Lower leg skin (tissue), 4 donors: ENCODE data around the gene FAM180A. TPM values are rescaled to one million over a fixed set of nuclear protein-coding genes. Genes with fewer than 3 reads are reported as not detected.
A peak's percentile ranks its signal among the peaks of the same experiment; 100 is the strongest.

Experiments
- DNase-seq, 2 donors: peaks; one replicate each; pipeline ENCODE4 v3.0.0-alpha.2; 2019; ENCODE audit warnings: low spot score in 2 of 2
- H3K4me3 ChIP-seq: fragments of 200-600 bp; sonication (generic); 2 replicates; pipeline ENCODE4 v1.5.1; 2017; ENCODE audit warnings: mild to moderate bottlenecking, low read depth; ENCODE audit not compliant: poor library complexity, severe bottlenecking
- POLR2A ChIP-seq, 2 donors: fragments of 450-650 bp; IDR thresholded peaks; one replicate each; pipeline ENCODE4 v1.6.1; 2016 to 2017; ENCODE audit warnings: antibody characterized with exemption in 2 of 2, mild to moderate bottlenecking in 1 of 2, moderate library complexity in 1 of 2
- WGBS, 2 donors: methylation state at CpG; one replicate each; pipeline ENCODE4 v1.1.5; 2018; 5-methylcytosine and 5-hydroxymethylcytosine counted together
- intact Hi-C: fragments of 100-400 bp; cut with DNase I; formaldehyde crosslinking; loops from one replicate; pipeline ENCODE4 v1.15.0; 2023; ENCODE audit warnings: low total_unique reads
- total RNA-seq, 4 donors: library from RNA; depleted of rRNA; stranded (reverse); fragments of >200 nt; gene quantifications; one replicate each; pipeline ENCODE4 v1.1.0, GENCODE V29; 2016
- TF ChIP-seq, protein P1 (sequence below), 3 donors: fragments of 450-650 bp; IDR thresholded peaks; one replicate each; pipeline ENCODE4 v1.5.1; 2016; ENCODE audit warnings: antibody characterized with exemption in 3 of 3, mild to moderate bottlenecking in 3 of 3, moderate library complexity in 2 of 3

Gene FAM180A
- total RNA-seq, 4 donors from 2014 or later = 0.34 to 10.3 (median 5.6) TPM

GRCh38 chr7:135756191-135756590 lies 7.6 kb upstream of the FAM180A start:
- H3K4me3 ChIP-seq = no peak overlapping the region
- no peak for DNase-seq
- 49% methylated on average over 5 of the region's 5 CpGs for WGBS, 2 donors
- intact Hi-C loops = no loop called here
- TF ChIP-seq, protein P1, sequence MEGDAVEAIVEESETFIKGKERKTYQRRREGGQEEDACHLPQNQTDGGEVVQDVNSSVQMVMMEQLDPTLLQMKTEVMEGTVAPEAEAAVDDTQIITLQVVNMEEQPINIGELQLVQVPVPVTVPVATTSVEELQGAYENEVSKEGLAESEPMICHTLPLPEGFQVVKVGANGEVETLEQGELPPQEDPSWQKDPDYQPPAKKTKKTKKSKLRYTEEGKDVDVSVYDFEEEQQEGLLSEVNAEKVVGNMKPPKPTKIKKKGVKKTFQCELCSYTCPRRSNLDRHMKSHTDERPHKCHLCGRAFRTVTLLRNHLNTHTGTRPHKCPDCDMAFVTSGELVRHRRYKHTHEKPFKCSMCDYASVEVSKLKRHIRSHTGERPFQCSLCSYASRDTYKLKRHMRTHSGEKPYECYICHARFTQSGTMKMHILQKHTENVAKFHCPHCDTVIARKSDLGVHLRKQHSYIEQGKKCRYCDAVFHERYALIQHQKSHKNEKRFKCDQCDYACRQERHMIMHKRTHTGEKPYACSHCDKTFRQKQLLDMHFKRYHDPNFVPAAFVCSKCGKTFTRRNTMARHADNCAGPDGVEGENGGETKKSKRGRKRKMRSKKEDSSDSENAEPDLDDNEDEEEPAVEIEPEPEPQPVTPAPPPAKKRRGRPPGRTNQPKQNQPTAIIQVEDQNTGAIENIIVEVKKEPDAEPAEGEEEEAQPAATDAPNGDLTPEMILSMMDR (IDR thresholded peaks at IDR 0.05) = no peak
- no peak for TF ChIP-seq POLR2A (IDR thresholded peaks at IDR 0.05)

DNA sequence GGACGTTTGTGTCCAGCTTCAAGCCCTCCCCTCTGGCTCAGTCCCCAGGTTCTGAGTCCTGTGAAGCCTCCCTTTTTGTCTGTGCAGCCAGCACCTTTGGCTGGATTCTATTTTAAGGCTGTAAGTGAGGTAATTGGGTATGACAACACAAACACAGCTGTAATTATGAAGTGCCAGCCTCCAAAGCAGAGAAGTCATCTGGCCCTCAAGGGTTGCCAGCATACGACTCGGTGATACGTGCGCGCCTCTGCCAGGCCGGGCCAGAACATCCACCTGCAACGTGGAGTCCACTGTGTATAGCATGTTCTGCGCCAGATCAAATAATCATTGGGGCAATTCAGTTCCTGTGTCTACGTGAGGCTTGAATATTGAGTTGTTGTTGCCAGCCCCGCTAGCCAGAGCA lies 6.7 kb upstream of the FAM180A start:
- no peak for DNase-seq
- intact Hi-C loops = no loop called here
- WGBS, 2 donors = 75 to 81% methylated on average over 11 of the region's 11 CpGs
- no peak overlapping the region for H3K4me3 ChIP-seq
- TF ChIP-seq POLR2A (IDR thresholded peaks at IDR 0.05) = no peak
- TF ChIP-seq, protein P1 (IDR thresholded peaks at IDR 0.05) = no peak

- 88 to 90% methylated on average over 8 of the region's 8 CpGs for WGBS, 2 donors
- intact Hi-C loops = no loop called here
- TF ChIP-seq, protein P1 (IDR thresholded peaks at IDR 0.05) = no peak
- no peak for TF ChIP-seq POLR2A (IDR thresholded peaks at IDR 0.05)
Observed at GRCh38 chr7:135753616-135754413, 5.2 kb upstream of the FAM180A start.

DNA sequence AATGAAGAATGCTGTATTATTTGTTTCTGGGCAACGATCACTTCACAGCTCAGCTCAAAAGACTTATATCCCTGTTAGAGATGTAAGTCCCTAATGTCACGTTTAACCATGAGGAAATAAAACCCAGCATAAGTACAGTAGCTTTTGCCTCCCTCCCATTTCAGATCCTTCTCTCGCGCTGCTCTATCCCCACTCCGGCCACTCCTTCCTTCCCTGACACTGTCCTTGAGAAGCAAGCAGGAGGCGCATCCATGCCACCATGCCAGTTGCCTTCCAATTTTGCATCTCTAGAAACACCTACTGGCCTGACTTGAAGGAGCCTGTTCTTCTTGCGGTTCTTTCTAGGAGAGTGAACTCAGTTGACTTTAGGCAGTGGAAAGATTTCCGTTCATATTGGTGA lies 1.2 kb downstream of the FAM180A start:
- intact Hi-C loops = no loop called here
- DNase-seq = no peak
- TF ChIP-seq, protein P1 (IDR thresholded peaks at IDR 0.05) = no peak
- TF ChIP-seq POLR2A (IDR thresholded peaks at IDR 0.05) = no peak

More at GRCh38 chr7:135753616-135754413, 5.2 kb upstream of the FAM180A start:
- no peak for DNase-seq
- H3K4me3 ChIP-seq = no peak overlapping the region

DNA sequence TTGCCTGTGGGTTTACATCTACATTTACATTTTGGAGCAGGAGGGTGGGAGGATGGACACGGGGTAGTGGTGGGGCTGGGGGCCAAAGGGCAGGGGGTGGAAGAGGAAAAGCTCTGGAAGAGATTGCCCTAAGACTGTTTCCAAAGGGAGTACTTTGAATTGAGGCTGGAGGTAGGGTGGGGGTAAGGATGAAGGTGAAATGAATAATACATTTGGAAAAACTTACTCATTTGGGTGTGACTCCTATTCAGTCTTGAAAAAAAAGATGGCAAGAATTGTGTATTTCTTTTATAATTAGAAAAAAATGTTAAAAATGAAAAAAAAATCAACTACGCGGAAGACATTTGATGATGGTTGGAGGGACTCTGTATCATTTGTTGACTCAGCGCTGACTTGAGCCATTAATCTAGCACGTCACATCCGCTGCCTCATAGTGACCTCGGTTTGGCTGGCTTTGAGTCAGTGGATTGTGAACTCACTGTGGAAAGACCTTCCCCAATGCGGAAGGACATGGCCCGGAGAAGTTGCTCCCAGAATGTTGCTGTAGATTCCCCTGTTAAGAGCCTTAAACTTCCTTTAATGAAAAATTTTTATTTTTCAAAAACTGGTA lies 2.8 kb downstream of the FAM180A start:
- intact Hi-C loops = no loop called here
- DNase-seq = peak; percentile 80 to 90
- 35 to 41% methylated on average over 9 of the region's 9 CpGs for WGBS, 2 donors
- TF ChIP-seq, protein P1 (IDR thresholded peaks at IDR 0.05) = no peak
- TF ChIP-seq POLR2A (IDR thresholded peaks at IDR 0.05) = no peak
- no peak overlapping the region for H3K4me3 ChIP-seq

More for the DNA sequence above, 1.2 kb downstream of the FAM180A start:
- 65 to 66% methylated on average over 8 of the region's 8 CpGs for WGBS, 2 donors
- no peak overlapping the region for H3K4me3 ChIP-seq
